Heart left ventricle (tissue), 16 donors: ENCODE results near the gene AXIN1. TPM values are rescaled to one million over a fixed set of nuclear protein-coding genes. Genes with fewer than 3 reads are reported as not detected.

ENCODE experiments used
- ATAC-seq, 4 donors: fragments of 200-7000 bp; cut with Tn5 transposase; one replicate each; pipeline ENCODE4 v1.9.1; 2020 to 2022; ENCODE audit warnings: moderate library complexity in 4 of 4, mild to moderate bottlenecking in 3 of 4, moderate number of reproducible peaks in 1 of 4
- DNase-seq, 5 donors: peaks; one replicate each; pipeline ENCODE4 v3.0.0-alpha.2; 2020
- H3K27ac ChIP-seq, 12 donors: fragments of 200-600 bp; sonication (generic) in 4 of 12; one replicate each; pipeline versions ENCODE4 v1.5.0 to v1.8.0; 2016 to 2022; ENCODE audit warnings: mild to moderate bottlenecking in 2 of 12
- H3K27me3 ChIP-seq, 9 donors: fragments of 200-600 bp; sonication (generic) in 2 of 9; one replicate each; pipeline versions ENCODE4 v1.5.1 to v1.8.0; 2016 to 2022; ENCODE audit warnings: mild to moderate bottlenecking in 3 of 9
- H3K36me3 ChIP-seq, 9 donors: fragments of 200-600 bp; sonication (generic) in 2 of 9; one replicate each; pipeline versions ENCODE4 v1.5.0 to v1.8.0; 2018 to 2022; ENCODE audit warnings: mild to moderate bottlenecking in 2 of 9
- H3K4me1 ChIP-seq, 12 donors: fragments of 200-600 bp; sonication (generic) in 4 of 12; one replicate each; pipeline versions ENCODE4 v1.5.0 to v1.8.0; 2016 to 2022; ENCODE audit warnings: mild to moderate bottlenecking in 3 of 12
- H3K4me3 ChIP-seq, 12 donors: fragments of 200-600 bp; sonication (generic) in 4 of 12; one replicate each; pipeline versions ENCODE4 v1.5.0 to v1.8.0; 2017 to 2022; ENCODE audit warnings: mild to moderate bottlenecking in 9 of 12, moderate library complexity in 4 of 12
- H3K9me3 ChIP-seq, 12 donors: fragments of 200-600 bp; sonication (generic) in 4 of 12; one replicate each; pipeline versions ENCODE4 v1.5.0 to v1.8.0; 2016 to 2022; ENCODE audit warnings: mild to moderate bottlenecking in 1 of 12
- POLR2A ChIP-seq, 2 donors: fragments of 450-650 bp; IDR thresholded peaks; one replicate each; pipeline ENCODE4 v1.6.1; 2017; ENCODE audit warnings: antibody characterized with exemption in 2 of 2, mild to moderate bottlenecking in 2 of 2, moderate library complexity in 2 of 2
- WGBS, 4 donors: extraction: QIAGEN DNeasy Blood & Tissue Kit in 2 of 4; methylation state at CpG; one replicate each; pipeline versions ENCODE4 v1.1.5 to v1.1.7; 2013 to 2018; 5-methylcytosine and 5-hydroxymethylcytosine counted together
- intact Hi-C, 10 donors: fragments of 100-400 bp; cut with DNase I; formaldehyde crosslinking; loops; one replicate each; pipeline versions ENCODE4 v1.11.1 to v1.14.2; 2022
- polyA plus RNA-seq, 2 donors: library from polyadenylated mRNA; stranded (reverse); fragments of 200-250 nt; gene quantifications; one replicate each; pipeline ENCODE4 v1.2.3, GENCODE V29; 2013
- total RNA-seq, 9 donors: library from RNA; depleted of rRNA in 2 of 9; stranded (reverse); fragments of >200 nt in 2 of 9; fragmentation: NEBNext Ultra II Directional in 3 of 9; extraction: Animal tissue kit (Norgen Biotek cat#: 25700) in 3 of 9; gene quantifications; one replicate each; pipeline versions ENCODE4 v1.1.0 to v1.2.4, GENCODE V29; 2016 to 2023
- TF ChIP-seq, protein P1 (sequence below), 12 donors: fragments of 200-600 bp; sonication (generic) in 4 of 12; IDR thresholded peaks; one replicate each; pipeline versions ENCODE4 v1.5.0 to v1.8.0; 2018 to 2022; ENCODE audit warnings: antibody characterized with exemption in 12 of 12, mild to moderate bottlenecking in 5 of 12
- donor health status: ischemic (EF 13 %, LVEDD 7.1; RV severe dilation, severe dysfunction).
- donor health status: healthy with polysubstance abuse.
- donor health status: DM: no; HTN: yes; CAD: no.
- donor health status: DM: no; HTN: no; CAD: no.
- donor health status: ischemic (EF 25% LVEDD 6.9; RV normal size, moderate dysfunction).
- donor health status: ischemic (EF 25% LVEDD 5.7; RV mildly dilated, moderate dysfunction).
- donor health status: healthy.
- donor health status: DM: yes; HTN: yes; CAD: no.
- donor health status: ischemic (EF 35%, LVEDD 5.7; RV mildly dilated, moderate dysfunction).
- donor health status: nonischemic (EF 11% LVEDD 7.7; RV severe dilation, severe dysfunction).
- donor health status: DM: yes; HTN: yes; CAD: no.
- donor health status: PGD.
- donor health status: ischemic (EF 29% LVEDD 5.4; RV normal size, mild dysfunction).
- donor health status: nonischemic (EF 23%, LVEDD 6.1; RV moderate dilation, normal function).

The AXIN1 gene
- total and polyA plus RNA-seq, 11 donors: 6.8 to 32.0 (median 11.6) TPM

GRCh38 chr16:280005-280460 is 72.5 kb downstream of the AXIN1 start:
- DNase-seq: no peak
- TF ChIP-seq, protein P1, sequence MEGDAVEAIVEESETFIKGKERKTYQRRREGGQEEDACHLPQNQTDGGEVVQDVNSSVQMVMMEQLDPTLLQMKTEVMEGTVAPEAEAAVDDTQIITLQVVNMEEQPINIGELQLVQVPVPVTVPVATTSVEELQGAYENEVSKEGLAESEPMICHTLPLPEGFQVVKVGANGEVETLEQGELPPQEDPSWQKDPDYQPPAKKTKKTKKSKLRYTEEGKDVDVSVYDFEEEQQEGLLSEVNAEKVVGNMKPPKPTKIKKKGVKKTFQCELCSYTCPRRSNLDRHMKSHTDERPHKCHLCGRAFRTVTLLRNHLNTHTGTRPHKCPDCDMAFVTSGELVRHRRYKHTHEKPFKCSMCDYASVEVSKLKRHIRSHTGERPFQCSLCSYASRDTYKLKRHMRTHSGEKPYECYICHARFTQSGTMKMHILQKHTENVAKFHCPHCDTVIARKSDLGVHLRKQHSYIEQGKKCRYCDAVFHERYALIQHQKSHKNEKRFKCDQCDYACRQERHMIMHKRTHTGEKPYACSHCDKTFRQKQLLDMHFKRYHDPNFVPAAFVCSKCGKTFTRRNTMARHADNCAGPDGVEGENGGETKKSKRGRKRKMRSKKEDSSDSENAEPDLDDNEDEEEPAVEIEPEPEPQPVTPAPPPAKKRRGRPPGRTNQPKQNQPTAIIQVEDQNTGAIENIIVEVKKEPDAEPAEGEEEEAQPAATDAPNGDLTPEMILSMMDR (IDR thresholded peaks at IDR 0.05): no peak
- TF ChIP-seq POLR2A (IDR thresholded peaks at IDR 0.05): no peak
- intact Hi-C loops: no loop called here
- ATAC-seq: no peak
- Histone ChIP-seq H3K27ac (no peak overlapping the region), H3K9me3 (no peaks in the 10 kb centered on the region), H3K4me1 (peaks cover 0 to 40% (median 10%) of the 10 kb centered on the region in 12 donors), H3K4me3 (peak overlapping the region in 9 of 12 donors; percentile 27 to 52 (median 43)), H3K36me3 (no peaks in the 10 kb centered on the region), H3K27me3 (peaks cover 0 to 44% (median 8%) of the 10 kb centered on the region in 9 donors)
- WGBS, 4 donors: 7 to 38% (median 22%) methylated on average over 8 to 47 of the region's 47 CpGs

- H3K27ac ChIP-seq: no peak overlapping the region
- no peaks in the 10 kb centered on the region for H3K9me3 ChIP-seq
- WGBS, 4 donors: 68 to 94% (median 86%) methylated on average over 7 of the region's 7 CpGs
- no peak for ATAC-seq
- peaks cover 0 to 49% (median 8%) of the 10 kb centered on the region in 9 donors for H3K27me3 ChIP-seq
- TF ChIP-seq POLR2A (IDR thresholded peaks at IDR 0.05): no peak
- TF ChIP-seq, protein P1 (IDR thresholded peaks at IDR 0.05): no peak
- no peak overlapping the region for H3K4me3 ChIP-seq
- intact Hi-C loops: no loop called here
- peaks cover 0 to 45% (median 12%) of the 10 kb centered on the region in 12 donors for H3K4me1 ChIP-seq
- no peaks in the 10 kb centered on the region for H3K36me3 ChIP-seq
- DNase-seq: no peak
Measured at GRCh38 chr16:279531-279930, 73.0 kb downstream of the AXIN1 start.

- 54 to 66% (median 62%) methylated on average over 6 of the region's 6 CpGs for WGBS, 4 donors
- Histone ChIP-seq H3K27ac (no peak overlapping the region), H3K27me3 (peaks cover 0 to 53% (median 8%) of the 10 kb centered on the region in 9 donors), H3K9me3 (no peaks in the 10 kb centered on the region), H3K4me1 (peaks cover 0 to 48% (median 12%) of the 10 kb centered on the region in 12 donors), H3K36me3 (no peaks in the 10 kb centered on the region), H3K4me3 (no peak overlapping the region)
- ATAC-seq: peak; percentile 16 to 63 (median 48)
- peak in 2 of 5 donors; percentile 50 to 59 for DNase-seq
- intact Hi-C loops: no loop called here
- TF ChIP-seq, protein P1 (IDR thresholded peaks at IDR 0.05): no peak
- no peak for TF ChIP-seq POLR2A (IDR thresholded peaks at IDR 0.05)
Measured at GRCh38 chr16:278863-279366, 73.6 kb downstream of the AXIN1 start.

- intact Hi-C loops: no loop called here
- TF ChIP-seq, protein P1 (IDR thresholded peaks at IDR 0.05): no peak
- no peak for TF ChIP-seq POLR2A (IDR thresholded peaks at IDR 0.05)
- H3K4me3 ChIP-seq: peak overlapping the region in 5 of 12 donors; percentile 53 to 73 (median 60)
Measured at GRCh38 chr16:276426-277077, 76.0 kb downstream of the AXIN1 start.

More at GRCh38 chr16:276426-277077, 76.0 kb downstream of the AXIN1 start:
- ATAC-seq (peak in 1 of 4 donors; percentile 10), DNase-seq (no peak)
- H3K27me3 ChIP-seq: peaks cover 0 to 48% (median 8%) of the 10 kb centered on the region in 9 donors
- H3K27ac ChIP-seq: peak overlapping the region in 2 of 12 donors; percentile 41 to 50
- no peaks in the 10 kb centered on the region for H3K9me3 ChIP-seq
- 72 to 79% (median 76%) methylated on average over 19 to 20 of the region's 20 CpGs for WGBS, 4 donors
- H3K36me3 ChIP-seq: no peaks in the 10 kb centered on the region
- H3K4me1 ChIP-seq: peaks cover 0 to 46% (median 12%) of the 10 kb centered on the region in 12 donors
